Heart left ventricle (tissue), 16 donors: Measurements from ENCODE around the gene NIPA2. TPM values are rescaled to one million over a fixed set of nuclear protein-coding genes. Genes with fewer than 3 reads are reported as not detected.
"Not testable (repeated sequence)": the region's sequence is repeated elsewhere in the genome, so short reads cannot be mapped to it uniquely, and the experiment has no call there.

ENCODE experiments used
- ATAC-seq, 4 donors: fragments of 200-7000 bp; cut with Tn5 transposase; one replicate each; pipeline ENCODE4 v1.9.1; 2020 to 2022; ENCODE audit warnings: moderate library complexity in 4 of 4, mild to moderate bottlenecking in 3 of 4, moderate number of reproducible peaks in 1 of 4
- DNase-seq, 5 donors: peaks; one replicate each; pipeline ENCODE4 v3.0.0-alpha.2; 2020
- H3K27ac ChIP-seq, 12 donors: fragments of 200-600 bp; sonication (generic) in 4 of 12; one replicate each; pipeline versions ENCODE4 v1.5.0 to v1.8.0; 2016 to 2022; ENCODE audit warnings: mild to moderate bottlenecking in 2 of 12
- H3K27me3 ChIP-seq, 9 donors: fragments of 200-600 bp; sonication (generic) in 2 of 9; one replicate each; pipeline versions ENCODE4 v1.5.1 to v1.8.0; 2016 to 2022; ENCODE audit warnings: mild to moderate bottlenecking in 3 of 9
- H3K36me3 ChIP-seq, 9 donors: fragments of 200-600 bp; sonication (generic) in 2 of 9; one replicate each; pipeline versions ENCODE4 v1.5.0 to v1.8.0; 2018 to 2022; ENCODE audit warnings: mild to moderate bottlenecking in 2 of 9
- H3K4me1 ChIP-seq, 12 donors: fragments of 200-600 bp; sonication (generic) in 4 of 12; one replicate each; pipeline versions ENCODE4 v1.5.0 to v1.8.0; 2016 to 2022; ENCODE audit warnings: mild to moderate bottlenecking in 3 of 12
- H3K4me3 ChIP-seq, 12 donors: fragments of 200-600 bp; sonication (generic) in 4 of 12; one replicate each; pipeline versions ENCODE4 v1.5.0 to v1.8.0; 2017 to 2022; ENCODE audit warnings: mild to moderate bottlenecking in 9 of 12, moderate library complexity in 4 of 12
- H3K9me3 ChIP-seq, 12 donors: fragments of 200-600 bp; sonication (generic) in 4 of 12; one replicate each; pipeline versions ENCODE4 v1.5.0 to v1.8.0; 2016 to 2022; ENCODE audit warnings: mild to moderate bottlenecking in 1 of 12
- CTCF ChIP-seq, 12 donors: fragments of 200-600 bp; sonication (generic) in 4 of 12; IDR thresholded peaks; one replicate each; pipeline versions ENCODE4 v1.5.0 to v1.8.0; 2018 to 2022; ENCODE audit warnings: antibody characterized with exemption in 12 of 12, mild to moderate bottlenecking in 5 of 12
- POLR2A ChIP-seq, 2 donors: fragments of 450-650 bp; IDR thresholded peaks; one replicate each; pipeline ENCODE4 v1.6.1; 2017; ENCODE audit warnings: antibody characterized with exemption in 2 of 2, mild to moderate bottlenecking in 2 of 2, moderate library complexity in 2 of 2
- WGBS, 4 donors: extraction: QIAGEN DNeasy Blood & Tissue Kit in 2 of 4; methylation state at CpG; one replicate each; pipeline versions ENCODE4 v1.1.5 to v1.1.7; 2013 to 2018; 5-methylcytosine and 5-hydroxymethylcytosine counted together
- intact Hi-C, 10 donors: fragments of 100-400 bp; cut with DNase I; formaldehyde crosslinking; loops; one replicate each; pipeline versions ENCODE4 v1.11.1 to v1.14.2; 2022
- polyA plus RNA-seq, 2 donors: library from polyadenylated mRNA; stranded (reverse); fragments of 200-250 nt; gene quantifications; one replicate each; pipeline ENCODE4 v1.2.3, GENCODE V29; 2013
- total RNA-seq, 9 donors: library from RNA; depleted of rRNA in 2 of 9; stranded (reverse); fragments of >200 nt in 2 of 9; fragmentation: NEBNext Ultra II Directional in 3 of 9; extraction: Animal tissue kit (Norgen Biotek cat#: 25700) in 3 of 9; gene quantifications; one replicate each; pipeline versions ENCODE4 v1.1.0 to v1.2.4, GENCODE V29; 2016 to 2023
- donor health status: ischemic (EF 13 %, LVEDD 7.1; RV severe dilation, severe dysfunction).
- donor health status: healthy with polysubstance abuse.
- donor health status: DM: no; HTN: yes; CAD: no.
- donor health status: DM: no; HTN: no; CAD: no.
- donor health status: ischemic (EF 25% LVEDD 6.9; RV normal size, moderate dysfunction).
- donor health status: ischemic (EF 25% LVEDD 5.7; RV mildly dilated, moderate dysfunction).
- donor health status: healthy.
- donor health status: DM: yes; HTN: yes; CAD: no.
- donor health status: ischemic (EF 35%, LVEDD 5.7; RV mildly dilated, moderate dysfunction).
- donor health status: nonischemic (EF 11% LVEDD 7.7; RV severe dilation, severe dysfunction).
- donor health status: DM: yes; HTN: yes; CAD: no.
- donor health status: PGD.
- donor health status: ischemic (EF 29% LVEDD 5.4; RV normal size, mild dysfunction).
- donor health status: nonischemic (EF 23%, LVEDD 6.1; RV moderate dilation, normal function).

NIPA2 gene
- total and polyA plus RNA-seq, 11 donors, result 5.3 to 47.0 (median 20.6) TPM

GRCh38 chr15:22795206-22796063, 43.0 kb upstream of the NIPA2 start:
- Histone ChIP-seq H3K36me3 (no peaks in the 10 kb centered on the region), H3K27ac (no peak overlapping the region), H3K9me3 (no peaks in the 10 kb centered on the region), H3K27me3 (no peaks in the 10 kb centered on the region), H3K4me1 (no peaks in the 10 kb centered on the region), H3K4me3 (no peak overlapping the region)
- WGBS, 4 donors, result 87 to 93% (median 92%) methylated on average over 18 to 20 of the region's 20 CpGs
- intact Hi-C loops, result loop anchor here in 1 of 10 donors (2.0 kb wide), 1 partner anchor 25 kb away; no protein-coding TSS in a partner anchor
- peak in 1 of 4 donors; percentile 33 for ATAC-seq
- DNase-seq, result no peak
- TF ChIP-seq CTCF (IDR thresholded peaks at IDR 0.05), result no peak
- no peak for TF ChIP-seq POLR2A (IDR thresholded peaks at IDR 0.05)

- DNase-seq, result no peak
- Histone ChIP-seq H3K4me1 (no peaks in the 10 kb centered on the region), H3K27ac (peak overlapping the region in 1 of 12 donors; percentile 64), H3K9me3 (no peaks in the 10 kb centered on the region), H3K4me3 (no peak overlapping the region), H3K27me3 (no peaks in the 10 kb centered on the region), H3K36me3 (no peaks in the 10 kb centered on the region)
- intact Hi-C loops, result no loop called here
- no peak for ATAC-seq
- no peak for TF ChIP-seq CTCF (IDR thresholded peaks at IDR 0.05)
- no peak for TF ChIP-seq POLR2A (IDR thresholded peaks at IDR 0.05)
Observed at GRCh38 chr15:22796079-22796478, 42.4 kb upstream of the NIPA2 start.

- Histone ChIP-seq H3K4me3 (no peak overlapping the region), H3K27ac (no peak overlapping the region), H3K4me1 (no peaks in the 10 kb centered on the region), H3K36me3 (no peaks in the 10 kb centered on the region), H3K9me3 (no peaks in the 10 kb centered on the region), H3K27me3 (no peaks in the 10 kb centered on the region)
- no peak for DNase-seq
- 93 to 96% (median 93%) methylated on average over 2 of the region's 2 CpGs for WGBS, 4 donors
- TF ChIP-seq POLR2A (IDR thresholded peaks at IDR 0.05), result no peak
- TF ChIP-seq CTCF (IDR thresholded peaks at IDR 0.05), result no peak
- ATAC-seq, result no peak
- intact Hi-C loops, result loop anchor here in 1 of 10 donors (10.0 kb wide), 1 partner anchor 75 kb away; no protein-coding TSS in a partner anchor
Observed at GRCh38 chr15:22799902-22800301, 38.6 kb upstream of the NIPA2 start.

GRCh38 chr15:22803006-22803405, 35.5 kb upstream of the NIPA2 start:
- H3K27me3 ChIP-seq, H3K9me3 ChIP-seq, H3K4me3 ChIP-seq, ATAC-seq, H3K27ac ChIP-seq, DNase-seq, H3K36me3 ChIP-seq: not testable (repeated sequence)
- H3K4me1 ChIP-seq, result peaks cover 0 to 11% (median 0%) of the 10 kb centered on the region in 12 donors
- intact Hi-C loops, result loop anchor here in 1 of 10 donors (10.0 kb wide), 1 partner anchor 72 kb away; no protein-coding TSS in a partner anchor
- WGBS, 4 donors, result 95 to 98% (median 96%) methylated on average over 10 of the region's 10 CpGs
